Parathyroid adenoma (tissue), 2 donors: ENCODE measurements around the gene BICD1.

ENCODE experiments used
- H2AFZ ChIP-seq: fragments of 300-600 bp; sonication (generic); one replicate; pipeline ENCODE4 v1.7.0; 2017; ENCODE audit warnings: antibody characterized with exemption, mild to moderate bottlenecking
- H3K27ac ChIP-seq: fragments of 300-600 bp; sonication (generic); one replicate; pipeline ENCODE4 v1.7.0; 2017
- H3K27me3 ChIP-seq: fragments of 300-600 bp; sonication (generic); one replicate; pipeline ENCODE4 v1.7.0; 2017; ENCODE audit warnings: low read length; ENCODE audit not compliant: control insufficient read depth, insufficient read depth
- H3K36me3 ChIP-seq: fragments of 300-600 bp; sonication (generic); one replicate; pipeline ENCODE4 v1.7.0; 2017; ENCODE audit warnings: low read length; ENCODE audit not compliant: control insufficient read depth, insufficient read depth
- H3K4me1 ChIP-seq: fragments of 300-600 bp; sonication (generic); one replicate; pipeline ENCODE4 v1.7.0; 2017; ENCODE audit warnings: control low read depth
- H3K4me2 ChIP-seq: fragments of 300-600 bp; sonication (generic); one replicate; pipeline ENCODE4 v1.7.0; 2017; ENCODE audit warnings: low read length
- H3K4me3 ChIP-seq: fragments of 300-600 bp; sonication (generic); one replicate; pipeline ENCODE4 v1.7.0; 2017; ENCODE audit warnings: low read depth, low read length
- H3K79me2 ChIP-seq: fragments of 300-600 bp; sonication (generic); one replicate; pipeline ENCODE4 v1.7.0; 2017; ENCODE audit warnings: control low read depth
- H3K9ac ChIP-seq: fragments of 300-600 bp; sonication (generic); one replicate; pipeline ENCODE4 v1.7.0; 2017; ENCODE audit warnings: mild to moderate bottlenecking
- H3K9me3 ChIP-seq: fragments of 300-600 bp; sonication (generic); one replicate; pipeline ENCODE4 v1.7.0; 2017; ENCODE audit warnings: low read length; ENCODE audit not compliant: control insufficient read depth
- TF ChIP-seq, protein P1 (sequence below): fragments of 300-600 bp; sonication (generic); IDR thresholded peaks from one replicate; pipeline ENCODE4 v1.7.0; 2017; ENCODE audit warnings: antibody characterized with exemption, mild to moderate bottlenecking
- donor health status: primary hyperparathyroidism.

BICD1 gene

DNA sequence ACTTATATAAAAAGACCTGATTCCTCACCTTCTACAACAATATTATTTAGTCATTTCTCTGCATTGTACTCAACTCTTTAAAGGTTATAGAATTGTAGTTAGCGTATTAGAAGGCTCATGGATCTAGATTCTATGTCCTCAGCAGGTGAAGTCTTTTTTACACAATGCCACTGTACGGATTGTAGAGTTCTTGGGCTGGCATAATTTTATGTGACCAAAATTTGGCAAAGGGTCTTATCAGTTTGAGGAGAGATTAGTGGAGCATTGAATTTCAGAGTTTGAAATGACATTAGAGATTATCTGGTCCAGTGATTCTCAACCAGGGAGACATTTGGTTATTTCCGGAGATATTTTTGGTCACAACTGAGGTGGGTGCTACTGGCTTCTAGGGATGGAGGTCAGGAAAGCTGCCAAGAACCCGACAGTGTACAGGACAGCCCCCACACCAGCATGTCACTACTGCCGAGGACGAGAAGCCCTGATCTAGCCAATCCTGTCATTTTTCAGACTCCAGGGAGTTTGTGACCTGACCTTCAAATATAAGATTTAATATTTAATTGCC is 63.9 kb downstream of the BICD1 start:
- H3K4me3 ChIP-seq: no peak overlapping the region
- H3K4me2 ChIP-seq: no peak overlapping the region
- H3K27me3 ChIP-seq: no peaks in the 10 kb centered on the region
- H3K27ac ChIP-seq: no peak overlapping the region
- H3K9ac ChIP-seq: no peak overlapping the region
- H3K79me2 ChIP-seq: no peaks in the 10 kb centered on the region
- TF ChIP-seq, protein P1, sequence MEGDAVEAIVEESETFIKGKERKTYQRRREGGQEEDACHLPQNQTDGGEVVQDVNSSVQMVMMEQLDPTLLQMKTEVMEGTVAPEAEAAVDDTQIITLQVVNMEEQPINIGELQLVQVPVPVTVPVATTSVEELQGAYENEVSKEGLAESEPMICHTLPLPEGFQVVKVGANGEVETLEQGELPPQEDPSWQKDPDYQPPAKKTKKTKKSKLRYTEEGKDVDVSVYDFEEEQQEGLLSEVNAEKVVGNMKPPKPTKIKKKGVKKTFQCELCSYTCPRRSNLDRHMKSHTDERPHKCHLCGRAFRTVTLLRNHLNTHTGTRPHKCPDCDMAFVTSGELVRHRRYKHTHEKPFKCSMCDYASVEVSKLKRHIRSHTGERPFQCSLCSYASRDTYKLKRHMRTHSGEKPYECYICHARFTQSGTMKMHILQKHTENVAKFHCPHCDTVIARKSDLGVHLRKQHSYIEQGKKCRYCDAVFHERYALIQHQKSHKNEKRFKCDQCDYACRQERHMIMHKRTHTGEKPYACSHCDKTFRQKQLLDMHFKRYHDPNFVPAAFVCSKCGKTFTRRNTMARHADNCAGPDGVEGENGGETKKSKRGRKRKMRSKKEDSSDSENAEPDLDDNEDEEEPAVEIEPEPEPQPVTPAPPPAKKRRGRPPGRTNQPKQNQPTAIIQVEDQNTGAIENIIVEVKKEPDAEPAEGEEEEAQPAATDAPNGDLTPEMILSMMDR: no peak
- H3K9me3 ChIP-seq: no peaks in the 10 kb centered on the region
- no peak overlapping the region for H2AFZ ChIP-seq
- no peaks in the 10 kb centered on the region for H3K36me3 ChIP-seq
- H3K4me1 ChIP-seq: peaks cover 6% of the 10 kb centered on the region

DNA sequence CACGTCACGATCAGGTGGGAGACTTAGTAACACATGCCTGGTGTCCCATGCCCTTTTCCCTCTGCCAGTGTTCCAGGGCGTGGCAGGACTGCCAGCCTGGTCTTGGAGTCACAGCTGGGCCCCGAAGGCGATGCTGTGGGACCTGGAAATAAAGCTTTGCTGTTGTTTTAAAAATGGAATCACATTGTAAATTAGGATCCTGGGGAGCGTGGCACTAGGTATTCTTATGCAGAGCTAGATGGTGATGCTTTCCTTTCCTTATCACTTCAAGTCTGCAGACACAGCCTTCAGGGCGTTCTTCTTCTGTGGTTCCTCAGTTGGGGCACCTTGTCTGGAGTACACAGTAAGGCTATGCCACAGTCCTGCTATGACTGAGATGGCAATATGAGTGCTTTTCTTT is 64.6 kb downstream of the BICD1 start:
- Histone ChIP-seq H3K4me1 (peaks cover 6% of the 10 kb centered on the region), H3K36me3 (no peaks in the 10 kb centered on the region), H3K27me3 (no peaks in the 10 kb centered on the region), H3K9me3 (no peaks in the 10 kb centered on the region), H3K79me2 (peaks cover 4% of the 10 kb centered on the region), H3K9ac (no peak overlapping the region), H3K27ac (no peak overlapping the region), H3K4me2 (no peak overlapping the region), H3K4me3 (no peak overlapping the region), H2AFZ (no peak overlapping the region)
- TF ChIP-seq, protein P1: no peak

DNA sequence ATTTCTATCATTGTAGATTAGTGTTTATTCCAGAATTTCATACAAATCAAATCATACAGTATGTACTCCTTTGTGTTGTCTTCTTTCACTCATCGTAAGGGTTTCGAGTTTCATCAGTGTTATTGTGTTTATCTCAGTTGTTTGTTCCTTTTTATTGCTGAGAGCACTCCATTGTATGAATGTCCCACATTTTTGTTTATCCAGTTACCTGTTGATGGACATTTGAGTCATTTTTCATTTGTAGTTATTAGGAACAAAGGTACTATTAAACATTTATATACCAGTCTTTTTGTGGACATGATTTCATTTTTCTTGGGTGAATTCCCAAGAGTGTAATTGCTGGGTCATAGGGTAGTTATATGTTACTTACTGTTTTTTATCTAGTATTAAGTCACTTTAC is 70.0 kb downstream of the BICD1 start:
- no peaks in the 10 kb centered on the region for H3K9me3 ChIP-seq
- H3K4me1 ChIP-seq: peaks cover 6% of the 10 kb centered on the region
- H3K27ac ChIP-seq: no peak overlapping the region
- no peak overlapping the region for H3K4me2 ChIP-seq
- H3K9ac ChIP-seq: no peak overlapping the region
- no peak overlapping the region for H3K4me3 ChIP-seq
- TF ChIP-seq, protein P1: no peak
- no peak overlapping the region for H2AFZ ChIP-seq
- H3K36me3 ChIP-seq: no peaks in the 10 kb centered on the region
- H3K27me3 ChIP-seq: no peaks in the 10 kb centered on the region
- peaks cover 6% of the 10 kb centered on the region for H3K79me2 ChIP-seq

DNA sequence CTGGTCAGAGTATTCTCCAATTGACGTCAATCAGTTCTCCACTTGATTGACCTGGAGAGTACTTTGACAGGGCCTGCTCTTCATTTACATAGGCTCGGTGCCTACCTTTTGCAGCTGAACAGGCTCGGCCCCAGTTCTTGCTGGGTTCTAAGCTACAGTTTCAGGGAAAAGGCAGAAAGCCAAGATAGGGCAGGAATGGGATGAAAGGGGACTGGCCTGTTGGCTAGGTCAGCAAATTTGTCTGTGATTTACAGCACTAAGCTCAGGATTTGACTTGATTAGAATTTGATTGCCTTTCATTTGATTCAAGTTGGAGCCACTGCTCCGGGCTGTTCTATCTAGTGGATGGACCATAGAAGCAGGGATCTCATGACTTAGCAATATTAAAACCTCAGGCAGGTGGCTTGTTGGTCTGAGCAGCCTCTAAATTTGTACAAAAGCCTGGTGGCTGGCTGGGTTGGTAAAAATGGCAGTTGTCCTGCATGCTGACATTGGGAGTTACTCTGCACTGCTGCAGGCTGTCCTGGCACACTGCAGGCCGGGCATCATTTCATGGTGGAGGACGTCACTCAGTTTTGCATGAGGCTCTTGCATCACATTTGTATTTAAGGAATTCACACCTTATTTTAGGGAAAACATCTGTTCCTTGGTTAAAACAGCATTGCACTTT is 71.8 kb downstream of the BICD1 start:
- Histone ChIP-seq H3K79me2 (peaks cover 8% of the 10 kb centered on the region), H3K36me3 (no peaks in the 10 kb centered on the region), H2AFZ (peak overlapping the region; percentile 43), H3K9ac (no peak overlapping the region), H3K27me3 (no peaks in the 10 kb centered on the region), H3K4me3 (no peak overlapping the region), H3K4me2 (no peak overlapping the region), H3K4me1 (peaks cover 6% of the 10 kb centered on the region), H3K9me3 (no peaks in the 10 kb centered on the region), H3K27ac (no peak overlapping the region)
- TF ChIP-seq, protein P1: no peak

DNA sequence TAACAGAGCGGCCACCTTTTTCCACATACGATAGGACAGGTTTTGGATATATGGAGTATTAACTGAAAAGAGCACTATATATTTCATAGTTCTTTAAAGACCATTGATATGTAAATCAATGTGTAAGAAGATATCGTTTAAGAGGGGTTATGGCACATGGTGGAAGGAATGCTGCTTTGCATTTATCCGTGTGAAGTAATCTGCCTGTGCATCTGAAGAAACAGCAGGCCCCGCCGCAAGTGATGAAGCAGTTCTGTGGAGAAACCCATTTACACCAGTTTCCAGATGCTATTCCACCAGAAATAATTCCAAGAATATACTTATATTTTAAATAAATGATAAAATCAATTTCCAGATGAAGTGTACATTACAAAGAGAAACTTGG is 72.4 kb downstream of the BICD1 start:
- H3K9ac ChIP-seq: no peak overlapping the region
- no peaks in the 10 kb centered on the region for H3K36me3 ChIP-seq
- no peak overlapping the region for H3K4me2 ChIP-seq
- H3K4me3 ChIP-seq: no peak overlapping the region
- H3K79me2 ChIP-seq: peaks cover 12% of the 10 kb centered on the region
- H3K4me1 ChIP-seq: peaks cover 8% of the 10 kb centered on the region
- no peaks in the 10 kb centered on the region for H3K9me3 ChIP-seq
- no peak overlapping the region for H3K27ac ChIP-seq
- no peak overlapping the region for H2AFZ ChIP-seq
- TF ChIP-seq, protein P1: no peak
- H3K27me3 ChIP-seq: no peaks in the 10 kb centered on the region
